Stimulated activated CD8-positive, alpha-beta memory T cell treated with anti-CD3 and anti-CD28 coated beads, Interleukin-4, amount 100 ng/mL, for 48 hours (primary cell): Measurements from ENCODE around the gene LEMD2.

ENCODE experiments used
- DNase-seq: peaks from one replicate; pipeline ENCODE4 v3.0.0-alpha.2; 2020

Gene LEMD2

DNA sequence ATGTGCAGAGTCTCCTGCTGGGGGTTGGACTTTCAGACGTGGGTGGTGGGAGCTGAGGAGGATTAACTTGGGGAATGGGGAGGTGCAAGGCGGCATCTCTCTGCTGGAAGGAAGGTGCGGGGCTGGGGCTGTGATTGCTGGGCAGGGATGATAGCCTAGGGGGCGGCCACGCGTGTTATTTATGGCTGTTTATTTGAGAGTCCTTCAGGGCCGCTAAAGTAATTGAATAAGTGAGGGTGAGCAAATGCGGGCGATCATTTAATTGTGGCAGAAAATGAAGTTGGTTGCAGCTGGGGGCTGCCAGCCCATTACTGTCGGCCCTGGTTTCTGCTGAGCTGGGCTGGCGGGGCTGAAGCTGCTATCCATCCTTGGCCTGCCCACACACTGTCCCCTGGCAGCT lies 34.7 kb downstream of the LEMD2 start:
- no peak for DNase-seq

DNA sequence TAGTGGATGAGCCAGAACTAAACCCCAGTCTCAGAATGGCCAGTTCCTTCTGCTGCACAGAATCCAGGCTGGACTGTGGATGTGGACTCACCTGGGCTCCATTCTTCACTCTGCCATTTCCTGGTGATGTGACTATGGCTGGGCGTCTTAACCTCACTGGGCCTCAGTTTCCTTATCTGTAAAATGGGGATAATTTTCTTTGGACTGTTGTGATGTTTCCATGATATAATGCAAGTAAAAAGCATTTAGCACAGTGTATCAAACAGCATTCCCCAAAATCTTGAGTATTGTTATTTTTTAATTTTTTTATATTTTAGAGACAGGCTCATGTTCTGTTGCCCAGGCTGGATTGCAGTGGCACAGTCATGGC lies 36.3 kb downstream of the LEMD2 start:
- no peak for DNase-seq

GRCh38 chr6:33751771-33752645 lies 36.9 kb downstream of the LEMD2 start:
- DNase-seq, result no peak

- DNase-seq, result no peak
Measured at GRCh38 chr6:33750244-33750991, 38.5 kb downstream of the LEMD2 start.

DNA sequence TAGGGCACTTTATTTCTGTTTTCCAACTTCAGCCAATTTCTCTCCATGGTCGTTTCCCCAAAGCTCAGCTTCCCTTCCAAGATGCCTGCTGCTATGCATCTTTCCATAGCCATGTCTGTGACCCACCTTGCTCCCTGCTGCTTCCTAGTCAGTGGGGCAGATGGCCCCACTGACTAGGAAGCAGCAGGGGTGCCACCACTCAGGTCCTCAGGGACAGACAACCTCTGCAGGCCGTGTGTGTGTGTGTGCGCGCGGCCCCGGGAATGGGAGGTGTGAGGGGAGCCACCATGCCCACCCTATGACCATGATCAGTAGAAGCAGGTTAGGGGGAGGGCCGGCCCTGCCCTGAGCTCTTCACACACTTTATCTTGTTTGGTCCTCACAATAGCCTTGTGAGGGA lies 39.5 kb downstream of the LEMD2 start:
- DNase-seq, result no peak

GRCh38 chr6:33748841-33749240 lies 40.1 kb downstream of the LEMD2 start:
- no peak for DNase-seq

DNA sequence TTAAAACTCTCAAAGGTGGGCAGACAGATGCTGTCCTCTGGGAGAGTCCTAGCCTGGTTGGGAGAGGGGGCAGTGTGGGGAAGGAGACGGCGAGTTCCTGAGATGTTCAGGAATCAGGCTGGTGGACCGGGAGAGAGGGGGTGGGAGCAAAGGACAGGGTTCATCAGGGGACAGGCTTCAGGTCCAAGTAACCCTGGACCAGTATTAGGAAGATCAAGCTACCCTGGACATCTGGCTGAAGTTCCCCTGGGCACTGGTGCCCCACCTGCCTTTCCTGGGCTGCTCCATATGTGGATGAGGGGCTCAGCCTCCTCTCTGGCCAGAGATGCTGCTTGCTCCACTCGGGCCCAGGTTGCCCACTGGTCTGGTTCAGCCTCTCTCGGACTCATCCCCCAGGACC lies 41.1 kb downstream of the LEMD2 start:
- DNase-seq, result no peak

DNA sequence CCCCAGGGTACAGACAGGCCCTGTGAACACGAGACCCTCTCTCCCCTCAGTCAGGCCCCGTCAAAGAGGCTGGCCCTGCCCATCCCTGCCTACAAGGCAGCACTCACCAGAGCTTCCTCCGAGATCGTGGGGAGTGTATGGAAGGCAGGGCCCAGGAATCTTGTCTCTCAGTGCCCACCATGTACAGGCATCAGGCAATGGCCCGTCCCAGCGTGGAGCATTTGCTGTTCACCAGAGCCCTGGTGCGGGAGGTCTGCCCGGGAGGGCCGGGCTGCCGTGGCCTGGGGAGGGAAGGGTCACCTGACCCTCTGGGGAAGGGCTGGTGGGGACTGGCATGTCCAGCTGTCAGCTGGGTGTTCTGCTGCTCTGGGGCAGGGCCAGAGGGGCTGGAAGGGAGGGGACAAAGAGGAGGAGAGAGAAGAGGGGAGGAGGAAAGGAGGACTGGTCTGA lies 42.3 kb downstream of the LEMD2 start, which contains the start of gene IP6K3:
Gene IP6K3 (minus strand): TSS at position 255 of the 450 bp plus-strand sequence. CDS start 11,429 bp downstream, outside the sequence.
- DNase-seq, result no peak

- DNase-seq, result no peak
Measured at GRCh38 chr6:33746036-33746600, 42.8 kb downstream of the LEMD2 start.

DNA sequence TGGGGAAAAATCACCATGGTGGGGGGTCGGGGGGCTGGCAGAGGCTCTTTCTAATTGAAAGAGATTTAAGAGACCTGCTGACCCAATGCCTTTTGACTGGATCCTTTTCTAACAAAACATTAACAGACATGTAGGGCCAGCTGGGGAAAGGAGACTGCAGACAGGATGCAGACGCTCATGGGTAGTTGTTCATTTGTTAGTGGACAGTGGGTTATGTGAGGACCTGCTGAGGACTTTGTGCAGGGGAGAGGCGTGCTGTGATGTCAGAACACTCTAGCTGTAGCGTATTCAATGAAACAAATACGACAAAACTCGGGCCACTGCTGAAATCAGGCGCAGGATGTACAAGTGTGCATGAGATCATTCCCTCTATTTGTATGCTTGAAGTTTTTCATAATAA lies 43.4 kb downstream of the LEMD2 start:
- no peak for DNase-seq

DNA sequence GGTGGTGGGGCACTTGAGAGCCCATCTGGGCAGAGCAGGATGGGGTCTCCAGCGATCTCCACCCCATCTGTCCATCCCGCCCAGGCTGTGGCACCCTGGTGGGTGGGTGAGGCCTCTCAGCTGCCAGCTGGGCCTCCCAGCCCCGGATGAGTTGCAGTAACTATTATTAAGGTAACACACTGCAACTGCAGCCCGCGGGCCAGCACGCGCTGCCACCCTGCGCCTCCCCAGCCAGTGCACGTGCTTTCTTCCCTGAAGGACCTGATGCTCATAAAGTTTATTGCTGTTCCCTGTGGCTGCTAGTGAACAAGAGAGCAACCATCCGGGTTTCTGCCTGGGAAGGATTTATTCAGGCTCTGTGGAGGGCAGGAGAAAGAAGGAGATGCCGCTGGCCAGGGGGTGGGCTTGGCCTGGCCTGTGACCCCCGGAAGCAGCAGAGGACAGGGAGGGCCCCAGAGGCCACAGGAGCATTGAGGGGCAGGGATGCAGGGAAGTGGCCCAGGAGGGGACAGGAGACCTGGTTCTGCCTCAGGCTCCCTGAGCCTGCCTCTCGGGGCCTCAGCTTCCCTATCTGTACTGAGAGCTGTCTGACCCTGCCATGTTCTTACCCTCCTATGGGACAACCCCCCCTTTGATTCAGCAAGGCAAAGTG lies 43.9 kb downstream of the LEMD2 start:
- no peak for DNase-seq

DNA sequence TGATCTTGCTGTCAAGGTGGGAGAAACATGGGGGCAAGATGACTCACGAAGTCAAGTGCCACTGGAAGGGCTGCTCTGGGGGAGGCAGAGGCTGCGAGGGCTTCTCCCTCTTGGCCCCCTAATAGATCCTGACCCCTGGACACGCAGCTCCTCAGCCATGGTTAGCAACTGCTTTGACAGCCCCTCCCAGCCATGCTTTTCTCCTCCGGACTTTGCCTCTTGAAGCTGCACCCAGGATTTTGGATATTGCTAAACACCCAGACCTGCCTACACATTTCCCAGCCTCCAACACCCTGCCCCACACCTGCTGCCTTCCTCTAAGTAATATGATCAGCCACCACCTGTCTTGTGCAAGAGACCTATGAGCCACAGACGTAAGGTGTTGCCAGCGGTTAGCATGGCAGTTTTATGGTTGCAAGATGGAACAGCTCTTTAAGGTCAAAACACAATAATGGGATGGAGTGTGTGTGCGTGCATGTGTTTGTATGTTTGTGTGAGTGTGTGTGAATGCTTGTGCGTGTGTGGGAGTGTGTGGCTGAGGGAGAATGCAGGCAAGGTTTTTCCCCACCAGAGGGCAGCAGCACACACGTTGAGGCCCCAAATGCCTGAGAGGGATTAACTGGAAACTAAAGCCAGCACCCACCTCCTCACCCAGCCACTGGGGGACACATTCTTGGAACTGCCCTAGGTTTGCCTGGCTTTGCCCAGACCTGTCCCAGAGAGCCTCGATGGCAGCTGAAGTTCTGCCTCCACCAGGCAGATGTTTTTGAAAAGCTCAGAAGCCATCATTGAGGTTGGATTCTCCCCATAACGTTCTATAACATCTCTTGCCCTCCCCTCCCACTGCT lies 44.7 kb downstream of the LEMD2 start:
- DNase-seq, result peak; percentile 87

- DNase-seq, result no peak
Measured at GRCh38 chr6:33742837-33743236, 46.1 kb downstream of the LEMD2 start.

DNA sequence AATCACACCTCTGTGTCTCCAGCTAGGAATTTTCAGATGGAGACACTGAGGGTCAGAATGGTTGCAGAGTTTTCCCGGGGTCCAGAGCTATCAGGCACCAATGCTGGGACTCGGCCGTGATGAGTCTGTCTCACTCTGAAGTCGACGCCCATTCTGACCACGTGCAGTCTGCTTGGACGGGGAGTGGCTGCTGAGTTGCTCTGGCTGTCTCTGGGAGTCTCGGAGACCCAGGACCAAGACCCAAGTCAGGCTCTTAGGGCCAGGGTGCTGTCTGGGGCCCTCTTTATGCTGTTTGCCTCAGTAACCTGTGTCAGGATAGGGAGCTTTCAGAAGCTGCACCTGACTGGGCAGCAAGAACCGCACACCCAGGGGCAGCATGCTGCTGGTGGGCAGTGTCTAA lies 46.8 kb downstream of the LEMD2 start:
- no peak for DNase-seq

DNA sequence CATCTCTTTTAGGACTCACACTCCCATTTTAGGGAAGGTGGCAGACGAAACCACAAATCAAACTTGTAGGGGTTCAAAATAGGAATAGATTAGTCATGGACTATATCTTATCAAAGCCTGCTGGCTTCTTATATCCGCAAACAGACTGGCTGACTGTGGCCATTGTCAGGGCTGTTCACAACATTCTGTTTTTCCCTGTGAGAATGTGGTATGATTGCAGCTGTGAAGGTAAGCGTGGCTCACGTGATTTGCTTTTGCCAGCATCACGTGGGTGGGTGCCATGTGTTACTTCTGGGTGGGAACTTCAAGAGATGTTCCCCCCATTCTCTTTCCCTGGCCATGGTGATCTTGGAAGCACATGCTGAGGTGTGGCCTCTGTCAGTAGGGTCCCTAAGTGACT lies 48.1 kb downstream of the LEMD2 start:
- DNase-seq, result no peak

- DNase-seq, result no peak
Measured at GRCh38 chr6:33740204-33740608, 48.7 kb downstream of the LEMD2 start.

- no peak for DNase-seq
Measured at GRCh38 chr6:33739571-33739970, 49.4 kb downstream of the LEMD2 start.

DNA sequence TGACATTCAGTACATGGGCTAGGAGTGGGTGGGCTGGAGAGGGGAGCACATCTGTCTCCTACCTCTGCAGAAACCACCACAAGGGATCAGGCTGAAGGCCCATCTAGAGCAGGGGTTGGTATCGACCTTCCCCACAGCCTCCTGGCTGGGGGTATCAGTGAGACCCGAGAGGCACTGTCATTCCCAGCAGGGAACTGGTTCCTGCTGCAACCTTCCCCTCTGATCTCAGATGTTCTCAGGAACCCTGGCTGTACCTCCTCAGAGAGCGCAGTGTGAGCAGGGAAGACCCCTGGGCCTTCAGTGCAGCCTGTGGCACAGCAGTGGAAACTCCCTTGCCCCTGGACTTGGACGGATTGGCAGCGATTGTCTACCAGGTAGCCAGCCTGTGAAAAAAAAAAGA lies 50.1 kb downstream of the LEMD2 start:
- no peak for DNase-seq

- no peak for DNase-seq
Measured at GRCh38 chr6:33738153-33738552, 50.8 kb downstream of the LEMD2 start.

DNA sequence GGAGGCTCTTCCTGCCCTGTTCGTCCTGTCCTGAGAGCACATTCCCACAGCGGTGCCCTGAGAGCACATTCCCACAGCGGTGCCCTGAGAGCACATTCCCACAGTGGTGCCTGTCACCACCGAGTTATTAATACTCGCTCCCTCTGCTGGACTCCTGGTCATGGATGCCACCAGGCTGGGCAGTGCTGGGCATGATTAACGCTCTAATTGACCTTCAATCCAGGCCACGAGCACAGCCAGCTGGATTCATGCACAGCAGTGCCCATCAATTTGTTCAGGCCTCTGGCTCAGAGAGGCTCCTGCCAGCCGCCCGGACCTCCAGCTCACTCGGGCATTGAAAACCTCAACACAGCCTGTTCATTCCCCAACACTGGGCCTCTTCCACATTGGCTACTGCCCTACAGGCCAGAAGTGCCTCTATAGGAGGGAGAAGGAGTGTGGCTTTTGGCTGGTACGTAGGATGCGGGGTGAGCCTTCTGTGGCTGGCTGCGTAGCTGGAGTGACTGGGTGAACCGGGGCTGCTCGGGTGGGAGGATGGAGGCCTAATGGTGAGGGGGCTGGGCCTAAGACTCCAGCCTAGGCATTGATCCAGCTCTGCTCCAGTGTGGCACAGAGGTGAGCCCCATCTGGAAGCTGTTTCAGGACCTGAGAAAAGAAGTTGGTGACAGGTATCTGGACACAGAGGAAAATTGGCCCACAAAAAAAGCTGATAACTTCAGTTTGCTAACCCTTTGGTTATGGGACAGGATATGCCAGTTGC lies 51.5 kb downstream of the LEMD2 start:
- no peak for DNase-seq

- DNase-seq, result no peak
Measured at GRCh38 chr6:33735216-33735615, 53.7 kb downstream of the LEMD2 start.

DNA sequence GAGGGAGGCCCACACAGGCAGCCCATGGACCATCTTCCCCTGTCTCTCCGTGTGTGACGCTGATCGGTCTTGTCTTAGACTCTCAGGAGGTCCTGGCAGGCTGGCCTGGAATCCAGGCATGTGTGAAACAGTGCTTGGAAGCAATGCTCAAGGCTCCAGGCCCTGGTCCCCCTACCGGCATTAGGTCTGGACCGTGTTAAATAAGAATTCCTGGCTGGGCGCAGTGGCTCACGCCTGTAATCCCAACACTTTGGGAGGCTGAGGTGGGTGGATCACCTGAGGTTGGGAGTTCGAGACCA lies 55.3 kb downstream of the LEMD2 start:
- DNase-seq, result no peak
